ENCODE data around the gene KCNJ1.

Gene KCNJ1

GRCh38 chr11:128819198-128819597 is 47.9 kb downstream of the KCNJ1 start:
- FAIRE-seq: no peak

DNA sequence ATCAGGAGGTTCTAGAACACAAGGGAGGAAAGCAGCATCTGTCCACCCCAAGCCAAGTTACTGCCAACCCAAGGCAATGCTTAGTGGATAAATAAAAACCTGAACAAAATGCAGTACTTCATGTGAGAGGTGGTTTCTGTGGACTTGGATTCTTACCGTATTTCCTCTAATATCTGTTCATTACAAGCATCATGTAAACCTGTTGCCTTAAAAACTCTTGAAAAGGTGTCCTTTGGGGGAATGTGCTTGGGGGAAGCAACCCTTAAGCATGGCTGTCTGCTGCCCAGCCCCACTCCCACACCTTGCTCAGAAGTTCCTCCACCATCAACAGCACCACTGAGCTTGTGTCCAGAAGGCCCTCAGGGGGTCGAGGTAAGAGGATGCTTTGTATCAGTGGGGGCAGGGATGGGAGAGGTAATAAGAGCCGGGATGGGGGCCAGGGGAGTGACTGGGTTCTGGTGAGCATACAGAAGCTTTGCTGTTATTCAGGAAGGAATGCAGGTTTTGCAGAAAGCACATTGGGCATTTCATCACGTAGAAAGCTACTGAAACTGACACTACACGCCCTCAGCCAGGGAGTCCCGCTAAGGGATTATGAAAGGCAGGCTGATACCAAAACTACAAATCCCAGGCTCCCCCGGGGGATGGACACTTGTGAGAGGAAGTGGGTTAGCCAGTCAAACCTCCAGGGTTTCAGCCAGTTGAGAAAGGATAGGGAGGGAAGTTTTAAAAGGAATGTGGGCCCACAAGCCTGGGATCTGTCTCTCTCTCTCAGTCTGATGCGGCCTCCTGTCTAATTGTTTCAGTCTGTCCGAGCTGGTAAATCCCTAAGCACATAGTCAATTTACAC is 52.0 kb downstream of the KCNJ1 start:
- no peak for FAIRE-seq

DNA sequence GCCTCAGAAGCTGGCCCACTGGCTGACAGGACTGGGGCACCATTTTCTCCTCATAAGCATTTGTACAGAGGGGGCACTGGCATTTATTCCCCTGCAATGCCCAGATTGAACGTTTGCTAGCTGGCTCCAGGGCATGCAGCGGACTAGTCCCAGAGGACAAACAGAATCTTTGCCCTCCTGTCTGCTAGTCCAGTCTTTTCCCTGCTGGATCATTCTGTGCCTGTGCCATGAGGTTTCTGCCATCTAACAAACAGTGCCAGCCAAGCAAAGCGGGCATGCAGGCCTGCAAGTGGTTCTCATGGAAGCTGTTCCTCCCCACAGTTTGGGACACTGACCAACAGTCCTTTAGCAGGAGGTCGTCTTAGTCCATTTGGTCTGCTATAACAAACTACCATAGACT is 53.4 kb downstream of the KCNJ1 start:
- no peak for FAIRE-seq

GRCh38 chr11:128810784-128811514 is 56.1 kb downstream of the KCNJ1 start:
- FAIRE-seq: no peak

DNA sequence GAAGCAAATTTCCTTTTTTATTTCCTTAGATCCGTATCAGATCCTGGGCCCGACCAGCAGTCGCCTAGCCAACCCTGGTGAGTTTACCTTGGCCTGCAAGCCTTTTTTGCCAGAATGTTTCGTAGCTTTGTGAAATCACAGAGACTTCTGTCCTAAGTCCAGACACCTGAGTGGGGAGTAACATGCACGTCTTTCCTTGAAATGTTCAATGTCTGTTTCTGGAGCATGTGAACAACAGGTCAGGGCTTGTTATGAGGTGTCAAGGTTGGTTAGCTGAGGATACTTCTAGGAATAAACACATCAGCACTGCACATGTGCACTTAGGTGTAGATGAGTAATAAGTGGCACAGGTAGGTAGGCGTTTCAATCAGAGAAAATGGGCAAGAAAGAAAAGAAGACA is 58.0 kb downstream of the KCNJ1 start:
- no peak for FAIRE-seq

DNA sequence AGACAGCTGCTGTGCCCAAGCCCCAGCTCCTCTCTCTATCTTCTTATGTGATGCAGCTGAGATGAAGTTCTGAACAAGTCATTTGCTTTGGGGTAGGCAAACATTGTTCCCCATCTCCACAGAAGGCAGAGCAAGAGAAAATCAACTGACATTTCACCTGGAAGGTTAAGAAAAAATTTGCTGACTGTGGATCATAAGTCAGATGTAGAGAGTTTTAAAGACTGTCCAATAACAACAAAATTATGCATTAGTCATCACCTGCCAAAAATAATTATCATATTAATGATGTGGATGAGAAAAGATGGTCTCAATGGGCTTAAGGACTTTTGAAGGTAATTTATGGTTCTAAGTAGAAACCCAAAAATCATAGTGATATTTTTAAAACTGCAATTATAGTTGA is 59.2 kb downstream of the KCNJ1 start:
- no peak for FAIRE-seq

DNA sequence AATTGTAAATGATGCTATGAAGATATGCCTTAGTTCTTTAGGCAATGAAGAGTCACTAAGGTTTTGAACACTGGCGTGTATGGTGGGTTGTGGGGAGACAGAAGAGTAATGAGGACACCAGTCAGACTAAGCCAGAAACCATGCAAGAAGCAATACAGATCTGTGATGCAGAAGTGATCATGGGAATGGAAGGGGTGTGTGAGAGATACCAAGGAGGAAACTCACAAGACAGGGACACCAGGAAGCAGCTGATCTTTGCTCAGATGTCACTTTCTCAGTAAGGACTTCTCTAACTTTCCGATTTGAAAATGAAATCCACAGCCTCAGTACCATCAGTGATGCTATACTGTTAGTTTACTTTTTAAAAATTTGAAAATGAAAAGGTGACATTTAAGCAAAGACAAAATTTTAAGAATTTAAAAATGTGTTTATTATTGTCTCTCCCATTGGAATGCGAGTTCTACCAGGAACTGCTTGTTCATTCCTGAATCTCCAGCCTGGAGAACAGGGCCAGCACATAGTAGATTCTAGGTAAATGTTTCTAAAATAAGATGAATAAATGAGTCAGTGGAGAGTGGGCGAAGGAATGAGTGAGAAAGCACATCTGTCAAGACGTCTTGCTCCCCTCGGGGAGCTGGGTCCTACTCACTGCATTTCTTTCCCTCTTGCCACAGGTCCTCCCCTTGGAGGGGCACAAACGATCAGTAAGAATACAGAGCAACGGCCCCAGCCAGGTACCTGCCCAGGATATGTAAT is 60.4 kb downstream of the KCNJ1 start:
- FAIRE-seq: no peak

GRCh38 chr11:128804481-128804880 is 62.6 kb downstream of the KCNJ1 start:
- FAIRE-seq: no peak

DNA sequence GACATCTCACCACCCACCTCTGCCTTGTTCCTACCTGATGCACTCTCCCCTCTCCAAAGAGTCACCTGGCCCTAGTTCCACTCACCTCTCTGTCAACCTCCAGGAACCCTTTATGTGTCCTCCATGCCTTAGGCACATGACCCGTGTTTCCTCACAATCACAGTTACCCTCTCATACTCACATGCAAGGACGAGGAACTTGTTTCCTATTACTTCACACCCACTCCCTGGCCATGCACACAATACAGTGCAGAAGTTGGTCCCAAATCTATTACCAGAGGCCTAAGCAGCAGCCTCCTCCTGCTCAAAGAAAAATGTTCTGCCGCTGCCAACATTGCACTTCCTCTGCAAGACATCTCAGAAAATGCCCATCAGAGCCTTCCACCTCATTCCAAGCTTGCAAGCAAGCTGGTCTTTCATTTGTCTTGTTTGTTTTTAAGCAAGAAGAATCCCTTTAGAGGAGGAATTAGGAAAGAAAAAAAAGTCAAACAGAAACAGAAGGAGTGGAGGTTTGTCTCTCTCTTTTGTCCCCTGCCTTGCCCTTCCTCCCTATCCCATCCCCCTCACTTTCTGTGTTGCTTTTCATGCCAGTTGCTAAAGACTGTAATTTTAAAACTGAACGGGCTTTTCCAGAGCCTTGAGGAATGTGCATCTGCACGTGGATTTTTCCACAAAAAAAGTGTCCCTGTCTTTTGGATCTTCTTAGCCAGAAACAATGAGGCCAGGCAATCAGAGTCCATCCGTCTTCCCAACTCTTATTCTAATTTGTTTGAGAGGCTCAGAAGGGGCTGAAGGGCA is 63.4 kb downstream of the KCNJ1 start:
- FAIRE-seq: no peak

DNA sequence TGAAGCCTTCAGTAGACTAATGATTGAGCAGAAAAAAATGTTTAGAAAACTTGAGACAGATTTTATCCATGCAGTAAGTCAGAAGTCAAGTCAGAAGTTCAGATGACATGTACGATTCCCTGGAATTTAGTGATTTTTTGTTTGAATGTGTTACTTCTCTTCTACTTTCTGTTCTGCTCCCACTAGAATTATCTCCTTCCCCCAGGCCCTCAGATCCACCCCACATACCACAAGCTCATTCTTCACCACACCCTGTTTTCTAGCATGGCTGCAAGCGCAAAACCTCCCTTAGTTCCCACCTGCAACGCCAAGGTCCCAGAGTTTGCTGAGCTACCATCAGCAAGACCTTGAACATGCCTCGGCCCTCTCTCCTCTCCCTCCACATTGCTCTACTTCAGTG is 64.1 kb downstream of the KCNJ1 start:
- no peak for FAIRE-seq

- no peak for FAIRE-seq
These were observed 64.6 kb downstream of the KCNJ1 start for GRCh38 chr11:128802358-128802981.

DNA sequence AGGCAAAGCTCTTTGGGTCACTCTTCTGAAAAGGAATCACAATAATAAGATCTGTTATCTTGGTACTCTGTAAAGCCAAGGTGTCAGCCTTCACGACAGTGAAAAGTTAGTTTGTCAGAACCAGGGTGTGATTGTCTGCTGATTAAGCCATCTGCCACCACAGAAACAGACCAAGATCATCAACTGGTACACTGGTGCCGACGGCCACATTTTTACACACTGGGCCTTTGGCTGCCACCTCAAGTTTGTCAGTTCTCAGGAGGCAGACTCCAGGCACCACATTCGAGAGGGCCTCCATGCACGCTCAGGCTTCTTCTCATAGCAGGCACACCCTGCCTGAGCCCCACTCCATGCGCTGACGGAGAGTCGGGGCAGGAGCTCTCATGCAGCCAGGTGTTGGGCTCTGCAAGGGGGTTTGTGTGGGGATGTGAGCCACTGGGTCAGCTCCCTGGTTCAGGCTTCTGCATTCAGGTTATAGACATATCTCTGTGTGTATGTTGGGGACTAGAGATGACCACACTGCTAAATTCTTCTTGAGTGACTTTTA is 66.2 kb downstream of the KCNJ1 start:
- FAIRE-seq: no peak

DNA sequence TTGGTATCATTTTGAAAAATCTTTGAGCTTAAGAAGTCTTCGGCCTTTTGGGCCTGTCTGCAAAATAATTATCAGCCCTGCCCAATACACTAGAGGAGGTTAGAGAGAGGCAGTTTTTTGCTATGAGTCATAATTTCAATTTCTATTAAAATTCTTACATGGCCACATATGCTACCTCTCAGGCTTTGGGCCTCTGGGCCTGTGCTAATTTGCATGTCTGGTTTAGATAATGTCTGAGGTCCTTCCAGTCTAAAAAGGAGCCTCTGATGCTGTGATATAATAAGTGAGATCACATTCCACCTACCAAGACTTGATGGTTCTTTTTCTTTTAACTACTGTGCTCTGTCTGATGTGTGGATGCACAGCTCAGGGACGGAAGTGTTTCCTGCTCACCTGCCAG is 70.8 kb downstream of the KCNJ1 start:
- no peak for FAIRE-seq

GRCh38 chr11:128790196-128790595 is 76.9 kb downstream of the KCNJ1 start:
- FAIRE-seq: no peak

GRCh38 chr11:128789497-128790150 is 77.5 kb downstream of the KCNJ1 start:
- no peak for FAIRE-seq
